ENCODE measurements around the gene MYDGF. TPM values are rescaled to one million over a fixed set of nuclear protein-coding genes. Genes with fewer than 3 reads are reported as not detected.

The MYDGF gene
- total RNA-seq, 1 donor from 2014 or later: 83.0 TPM

DNA sequence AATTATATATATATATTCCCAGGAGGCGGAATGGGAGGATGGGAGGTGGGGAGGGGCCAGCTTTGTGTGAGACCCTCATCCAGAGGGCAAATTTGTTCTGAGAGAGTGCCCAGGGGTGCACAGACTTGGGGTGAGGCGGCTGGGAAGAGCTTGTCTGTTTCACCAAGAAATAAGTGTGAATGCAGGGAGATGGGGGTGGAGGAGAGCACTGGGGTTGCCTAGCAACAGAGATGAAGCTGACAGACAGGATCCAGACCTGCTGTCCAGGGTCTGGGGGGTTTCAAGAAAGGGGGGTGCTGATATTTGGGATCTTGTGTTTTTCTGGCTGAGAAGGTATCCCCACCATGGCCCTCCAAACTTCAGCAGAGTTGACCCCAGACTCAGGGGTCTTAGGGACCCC is 49.5 kb downstream of the MYDGF start:
- TF ChIP-seq, protein P1, sequence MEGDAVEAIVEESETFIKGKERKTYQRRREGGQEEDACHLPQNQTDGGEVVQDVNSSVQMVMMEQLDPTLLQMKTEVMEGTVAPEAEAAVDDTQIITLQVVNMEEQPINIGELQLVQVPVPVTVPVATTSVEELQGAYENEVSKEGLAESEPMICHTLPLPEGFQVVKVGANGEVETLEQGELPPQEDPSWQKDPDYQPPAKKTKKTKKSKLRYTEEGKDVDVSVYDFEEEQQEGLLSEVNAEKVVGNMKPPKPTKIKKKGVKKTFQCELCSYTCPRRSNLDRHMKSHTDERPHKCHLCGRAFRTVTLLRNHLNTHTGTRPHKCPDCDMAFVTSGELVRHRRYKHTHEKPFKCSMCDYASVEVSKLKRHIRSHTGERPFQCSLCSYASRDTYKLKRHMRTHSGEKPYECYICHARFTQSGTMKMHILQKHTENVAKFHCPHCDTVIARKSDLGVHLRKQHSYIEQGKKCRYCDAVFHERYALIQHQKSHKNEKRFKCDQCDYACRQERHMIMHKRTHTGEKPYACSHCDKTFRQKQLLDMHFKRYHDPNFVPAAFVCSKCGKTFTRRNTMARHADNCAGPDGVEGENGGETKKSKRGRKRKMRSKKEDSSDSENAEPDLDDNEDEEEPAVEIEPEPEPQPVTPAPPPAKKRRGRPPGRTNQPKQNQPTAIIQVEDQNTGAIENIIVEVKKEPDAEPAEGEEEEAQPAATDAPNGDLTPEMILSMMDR (conservative IDR thresholded peaks at IDR 0.05; ENCODE audit: low read depth, low read length): no peak
- DNase-seq (ENCODE audit: low read depth): no peak
- no peak overlapping the region for H3K4me3 ChIP-seq (ENCODE audit: low read depth, low read length)

DNA sequence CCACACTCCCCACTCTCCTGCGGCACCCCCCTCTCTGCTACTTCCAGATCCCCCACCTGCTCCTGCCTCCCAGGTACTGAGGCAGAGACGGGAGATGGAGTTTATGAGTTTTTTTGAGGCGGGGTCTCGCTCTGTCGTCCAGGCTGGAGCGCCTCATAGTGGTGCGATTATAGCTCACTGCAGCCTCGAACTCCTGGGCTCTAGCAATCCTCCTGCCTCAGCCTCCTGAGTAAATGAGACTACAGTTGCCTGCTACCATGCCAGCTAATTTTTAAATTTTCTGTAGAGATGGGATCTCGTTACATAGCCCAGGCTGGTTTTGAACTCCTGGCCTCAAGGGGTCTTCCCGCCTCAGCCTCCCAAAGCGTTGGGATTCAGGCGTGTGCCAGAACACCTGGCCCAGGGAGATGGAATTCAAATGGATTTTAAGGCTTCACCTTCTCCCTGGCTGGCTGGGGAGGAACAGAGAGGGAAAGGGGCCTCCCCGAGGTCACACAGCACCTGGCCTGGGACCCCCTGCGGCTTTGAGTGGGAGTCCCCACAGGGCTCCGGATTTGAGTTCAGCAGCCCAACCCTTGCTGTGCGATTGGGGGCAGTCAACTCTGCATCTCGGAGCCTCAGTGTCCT is 50.4 kb downstream of the MYDGF start:
- no peak for DNase-seq (ENCODE audit: low read depth)

DNA sequence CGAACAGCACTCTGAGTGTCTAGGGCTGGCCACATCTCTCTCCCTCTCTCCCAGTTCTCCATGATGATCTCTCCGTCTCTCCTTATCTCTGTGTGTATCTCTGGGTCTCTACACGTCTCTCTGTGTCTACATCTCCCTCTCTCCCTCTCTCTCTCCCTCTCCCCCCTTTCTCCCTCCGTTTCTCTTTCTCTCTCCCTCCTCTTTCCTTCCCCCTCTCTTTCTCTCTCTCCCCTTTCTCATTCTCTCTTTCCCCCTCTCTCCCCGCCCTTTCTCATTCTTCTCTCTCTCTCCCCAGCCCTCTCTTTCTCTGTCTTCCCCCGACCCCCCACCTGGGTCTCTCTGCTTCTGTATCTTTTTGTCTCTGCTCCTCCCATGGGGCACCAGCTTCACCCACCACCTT is 52.1 kb downstream of the MYDGF start:
- TF ChIP-seq, protein P1 (conservative IDR thresholded peaks at IDR 0.05; ENCODE audit: low read depth, low read length): no peak
- H3K4me3 ChIP-seq (ENCODE audit: low read depth, low read length): no peak overlapping the region
- DNase-seq (ENCODE audit: low read depth): no peak

More for the DNA sequence above, 50.4 kb downstream of the MYDGF start:
- H3K4me3 ChIP-seq (ENCODE audit: low read depth, low read length): no peak overlapping the region
- TF ChIP-seq, protein P1 (conservative IDR thresholded peaks at IDR 0.05; ENCODE audit: low read depth, low read length): no peak

DNA sequence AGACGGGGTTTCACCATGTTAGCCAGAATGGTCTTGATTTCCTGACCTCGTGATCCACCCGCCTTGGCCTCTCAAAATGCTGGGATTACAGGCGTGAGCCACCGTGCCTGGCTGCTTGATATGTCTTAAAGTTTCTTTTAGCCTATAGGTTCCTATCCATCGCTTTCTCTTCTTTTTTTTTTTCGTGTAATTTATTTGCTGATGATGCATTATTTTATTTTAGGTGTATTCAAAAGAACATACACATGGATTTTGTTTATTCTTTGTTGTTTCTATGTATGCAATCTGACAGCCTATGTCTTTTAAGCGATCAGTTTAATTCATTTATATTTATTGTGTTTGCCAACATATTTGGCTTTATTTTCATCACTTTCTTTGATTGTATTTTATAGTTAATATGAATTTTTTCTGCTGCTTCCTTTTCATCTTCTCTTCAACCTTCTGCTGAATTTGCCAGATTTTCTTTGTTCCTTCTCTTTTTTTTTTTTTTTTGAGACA is 56.8 kb downstream of the MYDGF start:
- no peak for DNase-seq (ENCODE audit: low read depth)
- TF ChIP-seq, protein P1 (conservative IDR thresholded peaks at IDR 0.05; ENCODE audit: low read depth, low read length): no peak
- H3K4me3 ChIP-seq (ENCODE audit: low read depth, low read length): no peak overlapping the region

DNA sequence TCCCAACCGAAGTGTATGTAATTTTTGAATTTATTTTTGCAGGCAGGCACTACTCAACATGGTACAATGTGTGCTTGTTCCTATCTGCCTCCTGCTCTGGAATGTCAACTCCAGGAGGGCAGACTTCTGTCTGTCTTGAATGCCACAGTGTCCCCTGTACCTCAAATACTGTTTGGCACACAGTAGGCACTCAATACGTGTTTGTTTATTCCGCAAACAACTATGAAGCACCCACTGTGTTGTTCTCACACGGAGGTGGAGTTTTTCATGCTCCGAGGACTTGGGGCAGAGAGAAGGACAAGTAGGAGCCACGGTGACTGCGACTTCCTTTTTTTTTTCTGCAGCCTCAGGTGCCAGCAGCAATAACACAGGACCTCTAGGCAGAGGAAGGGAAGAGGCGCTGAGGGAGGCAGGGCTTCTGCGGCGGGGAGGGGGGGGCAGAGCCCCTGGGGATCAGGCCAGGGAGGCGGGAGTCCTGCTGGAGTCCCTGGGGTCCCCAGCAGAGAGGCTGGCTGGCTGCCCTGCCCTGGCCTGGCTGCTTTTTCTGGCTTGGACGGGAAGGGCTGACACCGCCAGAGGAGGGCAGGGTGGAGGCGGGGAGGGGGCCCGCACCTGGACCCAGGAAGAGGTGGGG is 60.1 kb downstream of the MYDGF start:
- no peak overlapping the region for H3K4me3 ChIP-seq (ENCODE audit: low read depth, low read length)
- TF ChIP-seq, protein P1 (conservative IDR thresholded peaks at IDR 0.05; ENCODE audit: low read depth, low read length): no peak
- DNase-seq (ENCODE audit: low read depth): no peak

Other genes with a start within 250 kb of the MYDGF start
- gene UBXN6, start 212.5 kb downstream of the MYDGF start, total RNA-seq: 40.9 and 62.4 TPM in 2 replicates
- gene HDGFL2, start 198.0 kb downstream of the MYDGF start, total RNA-seq: 91.8 and 93.8 TPM in 2 replicates
- not detected in 2 replicates for gene PLIN4, start 151.9 kb downstream of the MYDGF start, total RNA-seq
- 0.06 TPM in 1 of 2 replicates, not detected in the other for gene PLIN5, start 135.1 kb downstream of the MYDGF start, total RNA-seq
- gene LRG1, start 130.3 kb downstream of the MYDGF start, total RNA-seq: 0.35 TPM in 1 of 2 replicates, not detected in the other
- gene SEMA6B, start 110.7 kb downstream of the MYDGF start, total RNA-seq: 0.65 TPM in 1 of 2 replicates, not detected in the other
- 6.7 and 7.4 TPM in 2 replicates for gene TNFAIP8L1, start 30.8 kb downstream of the MYDGF start, total RNA-seq
- 85.3 and 127 TPM in 2 replicates for gene DPP9, start 53.5 kb upstream of the MYDGF start, total RNA-seq
- 10.4 and 16.3 TPM in 2 replicates for gene FEM1A, start 121.4 kb upstream of the MYDGF start, total RNA-seq
- 6.0 and 7.4 TPM in 2 replicates for gene TICAM1, start 161.4 kb upstream of the MYDGF start, total RNA-seq
- 151 and 178 TPM in 2 replicates for gene PLIN3, start 197.3 kb upstream of the MYDGF start, total RNA-seq
- gene ARRDC5, start 232.6 kb upstream of the MYDGF start, total RNA-seq: not detected in 2 replicates
- gene UHRF1, start 239.2 kb upstream of the MYDGF start, total RNA-seq: 81.5 and 191 TPM in 2 replicates

Measured in epithelial cell of proximal tubule (primary cell).